MM.1S (cell line): ENCODE measurements around the gene WDFY2.

Experiments used
- EZH2 ChIP-seq: fragments of 300-600 bp; sonication (generic); optimal IDR thresholded peaks from 2 replicates; pipeline ENCODE3; 2017; ENCODE audit warnings: low read depth, mild to moderate bottlenecking, antibody characterized with exemption, low read length, mixed read lengths
- EZH2phosphoT487 ChIP-seq: fragments of 300-600 bp; sonication (generic); IDR thresholded peaks from 2 replicates; pipeline ENCODE4 v1.6.1; 2018; ENCODE audit warnings: antibody characterized with exemption, low read length
- TF ChIP-seq, protein P1 (sequence below): fragments of 300-600 bp; sonication (generic); IDR thresholded peaks from 2 replicates; pipeline ENCODE4 v1.5.1; 2016; ENCODE audit warnings: antibody characterized with exemption, low read length, mixed read lengths

DNA sequence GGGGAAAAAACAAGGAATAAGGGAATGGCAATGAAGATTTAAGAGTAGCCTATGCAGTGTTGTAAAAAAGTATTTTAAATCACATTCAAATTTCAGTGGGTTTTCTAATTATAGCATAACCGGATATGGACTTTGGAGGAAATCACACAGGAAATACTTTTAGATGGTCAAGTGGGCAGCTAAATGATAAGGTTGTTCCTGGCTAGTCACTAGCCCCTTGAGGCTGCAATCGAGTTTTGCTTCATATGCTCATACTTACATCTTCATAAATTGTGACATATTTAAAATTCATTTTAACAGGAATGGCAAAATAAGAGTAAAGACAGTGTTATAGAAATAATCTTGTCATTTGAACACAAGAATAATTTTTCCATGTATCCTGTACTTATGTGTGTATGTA lies 88.9 kb downstream of the WDFY2 start:
- TF ChIP-seq, protein P1, sequence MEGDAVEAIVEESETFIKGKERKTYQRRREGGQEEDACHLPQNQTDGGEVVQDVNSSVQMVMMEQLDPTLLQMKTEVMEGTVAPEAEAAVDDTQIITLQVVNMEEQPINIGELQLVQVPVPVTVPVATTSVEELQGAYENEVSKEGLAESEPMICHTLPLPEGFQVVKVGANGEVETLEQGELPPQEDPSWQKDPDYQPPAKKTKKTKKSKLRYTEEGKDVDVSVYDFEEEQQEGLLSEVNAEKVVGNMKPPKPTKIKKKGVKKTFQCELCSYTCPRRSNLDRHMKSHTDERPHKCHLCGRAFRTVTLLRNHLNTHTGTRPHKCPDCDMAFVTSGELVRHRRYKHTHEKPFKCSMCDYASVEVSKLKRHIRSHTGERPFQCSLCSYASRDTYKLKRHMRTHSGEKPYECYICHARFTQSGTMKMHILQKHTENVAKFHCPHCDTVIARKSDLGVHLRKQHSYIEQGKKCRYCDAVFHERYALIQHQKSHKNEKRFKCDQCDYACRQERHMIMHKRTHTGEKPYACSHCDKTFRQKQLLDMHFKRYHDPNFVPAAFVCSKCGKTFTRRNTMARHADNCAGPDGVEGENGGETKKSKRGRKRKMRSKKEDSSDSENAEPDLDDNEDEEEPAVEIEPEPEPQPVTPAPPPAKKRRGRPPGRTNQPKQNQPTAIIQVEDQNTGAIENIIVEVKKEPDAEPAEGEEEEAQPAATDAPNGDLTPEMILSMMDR: no peak
- no peak for TF ChIP-seq EZH2
- TF ChIP-seq EZH2phosphoT487: no peak
